Subcutaneous adipose tissue (tissue), 4 donors: ENCODE measurements around the gene VPS39. TPM values are rescaled to one million over a fixed set of nuclear protein-coding genes. Genes with fewer than 3 reads are reported as not detected.

ENCODE experiments used
- CTCF ChIP-seq: fragments of 450-650 bp; IDR thresholded peaks from one replicate; pipeline ENCODE4 v1.5.1; 2016; ENCODE audit warnings: low read depth, mild to moderate bottlenecking, control low read depth, antibody characterized with exemption, moderate library complexity
- total RNA-seq, 4 donors: library from RNA; depleted of rRNA; stranded (reverse); fragments of >200 nt; gene quantifications; one replicate each; pipeline ENCODE4 v1.1.0, GENCODE V29; 2016

Gene VPS39
- total RNA-seq, 4 donors from 2014 or later: 91.3 to 168 (median 147) TPM

- no peak for TF ChIP-seq CTCF
Measured at GRCh38 chr15:42150219-42150970, 57.7 kb downstream of the VPS39 start.

- no peak for TF ChIP-seq CTCF
Measured at GRCh38 chr15:42149493-42150218, 58.4 kb downstream of the VPS39 start.

- no peak for TF ChIP-seq CTCF
Measured at GRCh38 chr15:42148808-42149492, 59.2 kb downstream of the VPS39 start.

- no peak for TF ChIP-seq CTCF
Measured at GRCh38 chr15:42147431-42147735, 60.7 kb downstream of the VPS39 start.

- TF ChIP-seq CTCF: no peak
Measured at GRCh38 chr15:42146551-42147430, 61.3 kb downstream of the VPS39 start.

- no peak for TF ChIP-seq CTCF
Measured at GRCh38 chr15:42145546-42146455, 62.3 kb downstream of the VPS39 start.
